Hematopoietic multipotent progenitor cell (in vitro differentiated cells): ENCODE measurements around the gene NFIB. TPM values are rescaled to one million over a fixed set of nuclear protein-coding genes. Genes with fewer than 3 reads are reported as not detected.

Experiments used
- DNase-seq, 3 donors: peaks; one replicate each; pipeline ENCODE4 v3.0.0-alpha.2; 2011 to 2015; ENCODE audit warnings: low read depth in 2 of 3, low spot score in 2 of 3
- total RNA-seq: library from RNA; depleted of rRNA; stranded (reverse); fragments of >200 nt; gene quantifications from one replicate; pipeline ENCODE4 v1.2.3, GENCODE V29; 2012

The NFIB gene
- total RNA-seq, 1 donor: 1.1 TPM

- DNase-seq: no peak
Measured at GRCh38 chr9:14250794-14251153, 63.2 kb downstream of the NFIB start.

GRCh38 chr9:14249527-14249926 lies 64.4 kb downstream of the NFIB start:
- DNase-seq: no peak

GRCh38 chr9:14248149-14248548 lies 65.8 kb downstream of the NFIB start:
- no peak for DNase-seq

GRCh38 chr9:14247577-14247976 lies 66.4 kb downstream of the NFIB start:
- DNase-seq: no peak

- DNase-seq: no peak
Measured at GRCh38 chr9:14246951-14247350, 67.0 kb downstream of the NFIB start.

GRCh38 chr9:14245901-14246525 lies 67.9 kb downstream of the NFIB start:
- DNase-seq: no peak

- DNase-seq: no peak
Measured at GRCh38 chr9:14243514-14244042, 70.4 kb downstream of the NFIB start.

GRCh38 chr9:14242150-14242805 lies 71.7 kb downstream of the NFIB start:
- no peak for DNase-seq

GRCh38 chr9:14240537-14240936 lies 73.4 kb downstream of the NFIB start:
- no peak for DNase-seq

- no peak for DNase-seq
Measured at GRCh38 chr9:14238518-14238917, 75.4 kb downstream of the NFIB start.

GRCh38 chr9:14238079-14238478 lies 75.9 kb downstream of the NFIB start:
- no peak for DNase-seq

- no peak for DNase-seq
Measured at GRCh38 chr9:14236591-14236990, 77.3 kb downstream of the NFIB start.

GRCh38 chr9:14232111-14232510 lies 81.8 kb downstream of the NFIB start:
- DNase-seq: no peak

GRCh38 chr9:14231196-14231990 lies 82.5 kb downstream of the NFIB start:
- no peak for DNase-seq

- no peak for DNase-seq
Measured at GRCh38 chr9:14228602-14229001, 85.3 kb downstream of the NFIB start.

- no peak for DNase-seq
Measured at GRCh38 chr9:14226855-14227532, 86.9 kb downstream of the NFIB start.

GRCh38 chr9:14223081-14223480 lies 90.9 kb downstream of the NFIB start:
- no peak for DNase-seq

- no peak for DNase-seq
Measured at GRCh38 chr9:14222149-14222835, 91.6 kb downstream of the NFIB start.

GRCh38 chr9:14221558-14221957 lies 92.4 kb downstream of the NFIB start:
- DNase-seq: no peak

GRCh38 chr9:14221119-14221518 lies 92.8 kb downstream of the NFIB start:
- DNase-seq: no peak

GRCh38 chr9:14220256-14220655 lies 93.7 kb downstream of the NFIB start:
- DNase-seq: no peak
